Stimulated activated effector memory CD8-positive, alpha-beta T cell treated with anti-CD3 and anti-CD28 coated beads, Interleukin-12 subunit alpha, Interleukin-12 subunit beta, amount 100 ng/mL, for 72 hours (primary cell): ENCODE measurements around the gene GNAQ.

Experiments
- ATAC-seq: fragments of 150-1000 bp; cut with Tn5 transposase; 2 replicates; pipeline ENCODE4 v1.10.0; 2021
- DNase-seq, 2 donors: peaks; one replicate each; pipeline ENCODE4 v3.0.0; 2021 to 2022; ENCODE audit warnings: low spot score in 2 of 2
- H3K27ac Mint-ChIP-seq: one replicate; pipeline ENCODE4 v1.8.0; 2022; ENCODE audit warnings: mild to moderate bottlenecking, mixed read lengths
- H3K36me3 Mint-ChIP-seq: one replicate; pipeline ENCODE4 v1.8.0; 2022; ENCODE audit warnings: mild to moderate bottlenecking, mixed read lengths
- H3K4me1 Mint-ChIP-seq: one replicate; pipeline ENCODE4 v1.8.0; 2022; ENCODE audit warnings: mixed read lengths
- H3K4me3 Mint-ChIP-seq: one replicate; pipeline ENCODE4 v1.8.0; 2022; ENCODE audit warnings: mild to moderate bottlenecking, mixed read lengths
- H3K9me3 Mint-ChIP-seq: one replicate; pipeline ENCODE4 v1.8.0; 2022; ENCODE audit warnings: mixed read lengths

The GNAQ gene

DNA sequence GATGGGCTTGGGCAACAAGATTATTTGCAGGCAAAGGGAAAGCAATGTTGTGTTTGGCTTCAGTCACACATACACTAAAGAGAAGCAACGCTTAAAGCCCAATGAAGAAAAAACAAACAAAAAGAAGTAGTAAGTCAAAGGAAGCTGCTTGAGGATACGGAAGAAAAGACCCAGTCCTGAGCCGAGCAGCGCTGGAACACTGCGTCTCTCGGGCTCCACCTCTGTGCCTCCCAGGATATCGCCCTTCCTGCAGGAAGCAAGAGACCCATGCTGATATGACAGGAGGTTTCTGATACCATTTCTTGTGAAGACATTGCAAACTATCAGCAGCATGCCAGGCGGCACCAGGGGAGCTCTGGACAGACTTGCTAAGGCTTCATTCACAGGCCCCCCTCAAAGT is 9.9 kb downstream of the GNAQ start:
- H3K9me3 Mint-ChIP-seq, result no peaks in the 10 kb centered on the region
- H3K4me1 Mint-ChIP-seq, result peaks cover 12% of the 10 kb centered on the region
- no peaks in the 10 kb centered on the region for H3K36me3 Mint-ChIP-seq
- ATAC-seq (no peak), DNase-seq (no peak)
- no peak overlapping the region for H3K27ac Mint-ChIP-seq
- no peak overlapping the region for H3K4me3 Mint-ChIP-seq

DNA sequence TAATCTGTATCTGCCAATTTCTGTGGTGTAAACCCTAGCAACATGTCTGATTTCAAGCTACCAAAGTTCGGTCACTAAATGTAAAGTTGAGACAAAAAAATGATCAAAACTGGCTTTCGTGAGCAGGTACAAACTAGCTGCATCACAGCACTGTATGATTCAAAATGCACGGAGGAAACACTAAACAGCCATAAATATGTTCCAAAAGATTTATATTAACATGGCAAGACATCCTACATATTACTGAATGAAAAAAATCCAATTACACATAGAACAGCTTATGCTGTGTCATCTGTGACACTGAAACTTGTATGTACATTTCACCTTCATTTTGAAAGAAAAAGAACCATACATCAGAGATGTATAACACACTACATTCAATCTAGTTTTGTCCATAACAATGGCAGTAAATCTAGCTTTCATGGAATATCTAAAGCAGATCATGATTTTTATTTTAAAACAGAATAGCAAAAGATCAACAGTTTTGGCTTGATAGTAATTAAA is 14.4 kb downstream of the GNAQ start:
- peaks cover 10% of the 10 kb centered on the region for H3K4me1 Mint-ChIP-seq
- H3K4me3 Mint-ChIP-seq, result no peak overlapping the region
- ATAC-seq, result no peak
- DNase-seq, result no peak
- no peak overlapping the region for H3K27ac Mint-ChIP-seq
- no peaks in the 10 kb centered on the region for H3K9me3 Mint-ChIP-seq
- no peaks in the 10 kb centered on the region for H3K36me3 Mint-ChIP-seq

DNA sequence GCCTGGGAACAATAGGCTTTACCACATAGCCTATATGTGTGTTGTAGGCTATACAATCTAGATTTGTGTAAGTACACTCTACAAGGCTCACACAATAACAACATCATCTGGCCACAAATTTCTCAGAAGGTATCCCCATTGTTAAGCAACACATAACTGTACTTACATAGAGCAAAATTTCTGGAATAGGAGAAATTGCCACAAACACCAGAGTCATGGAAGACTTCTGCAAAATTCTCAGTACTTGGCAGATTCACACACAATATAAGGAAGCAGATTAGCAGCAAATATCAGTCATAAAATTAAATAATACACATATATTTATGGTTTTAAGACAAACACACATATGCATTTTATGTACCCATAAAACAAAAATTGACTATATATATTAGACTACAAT is 16.4 kb downstream of the GNAQ start:
- peaks cover 15% of the 10 kb centered on the region for H3K4me1 Mint-ChIP-seq
- H3K4me3 Mint-ChIP-seq, result no peak overlapping the region
- no peaks in the 10 kb centered on the region for H3K36me3 Mint-ChIP-seq
- H3K9me3 Mint-ChIP-seq, result no peaks in the 10 kb centered on the region
- no peak for ATAC-seq
- no peak overlapping the region for H3K27ac Mint-ChIP-seq
- DNase-seq, result no peak

DNA sequence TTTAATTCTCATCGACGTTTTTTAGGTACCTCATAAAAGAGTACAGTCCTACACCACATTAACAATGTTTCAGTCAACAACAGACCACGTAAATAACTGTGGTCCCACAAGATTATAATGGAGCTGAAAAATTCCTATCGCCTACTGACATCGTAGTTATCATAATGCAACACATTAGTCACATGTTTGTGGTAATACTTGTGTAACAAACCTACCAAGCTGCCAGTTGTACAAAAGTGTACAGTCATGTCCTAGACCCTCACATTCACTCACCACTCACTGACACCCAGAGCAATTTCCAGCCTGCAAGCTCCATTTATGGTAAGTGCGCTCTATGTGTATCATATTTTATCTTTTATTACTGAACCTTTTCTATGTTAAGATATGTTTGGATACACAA is 16.8 kb downstream of the GNAQ start:
- H3K4me1 Mint-ChIP-seq, result peaks cover 20% of the 10 kb centered on the region
- H3K27ac Mint-ChIP-seq, result no peak overlapping the region
- H3K9me3 Mint-ChIP-seq, result no peaks in the 10 kb centered on the region
- DNase-seq (no peak), ATAC-seq (no peak)
- no peaks in the 10 kb centered on the region for H3K36me3 Mint-ChIP-seq
- H3K4me3 Mint-ChIP-seq, result no peak overlapping the region

DNA sequence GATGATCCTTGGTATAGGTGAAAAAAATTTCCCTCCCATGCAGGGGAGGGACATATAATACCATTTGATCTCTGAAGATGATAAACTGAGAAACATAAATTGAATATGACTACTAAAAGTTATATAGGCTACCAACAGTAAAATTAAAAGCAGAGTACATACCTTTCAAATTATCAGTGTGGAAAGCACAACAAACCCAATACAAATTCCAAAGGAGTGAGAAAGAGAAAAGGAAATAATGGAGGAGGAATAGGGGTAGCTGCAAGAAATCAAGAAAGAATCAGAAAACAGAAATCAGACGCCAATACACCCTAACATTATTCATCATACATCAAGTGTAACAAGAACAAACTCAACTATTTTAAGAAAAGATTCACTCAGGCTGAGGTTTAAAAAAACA is 17.7 kb downstream of the GNAQ start:
- Mint-ChIP-seq H3K4me1 (peaks cover 26% of the 10 kb centered on the region), H3K4me3 (no peak overlapping the region), H3K27ac (no peak overlapping the region), H3K36me3 (no peaks in the 10 kb centered on the region), H3K9me3 (no peaks in the 10 kb centered on the region)
- ATAC-seq (no peak), DNase-seq (no peak)

DNA sequence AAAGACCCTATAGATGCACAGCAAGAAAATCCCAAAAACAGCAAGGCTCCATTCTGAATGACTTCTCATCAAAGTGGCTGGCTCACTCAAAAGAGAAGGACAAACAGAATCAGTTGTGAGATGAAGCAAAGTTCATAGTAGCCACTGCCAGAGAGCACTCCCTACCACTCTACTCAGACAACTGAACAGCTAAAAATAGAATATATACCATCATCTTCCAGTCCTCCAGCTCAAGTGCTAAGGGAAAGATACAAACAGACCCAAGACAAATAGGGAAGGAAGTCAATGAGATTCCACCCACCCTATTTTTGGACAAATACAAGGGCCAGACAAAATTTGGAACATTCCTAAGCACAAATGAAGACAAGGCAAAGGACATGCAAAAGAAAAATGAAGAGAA is 20.6 kb downstream of the GNAQ start:
- no peaks in the 10 kb centered on the region for H3K36me3 Mint-ChIP-seq
- H3K4me3 Mint-ChIP-seq, result peak overlapping the region; percentile 35
- ATAC-seq (no peak), DNase-seq (no peak)
- H3K27ac Mint-ChIP-seq, result peak overlapping the region; percentile 79
- H3K4me1 Mint-ChIP-seq, result peaks cover 26% of the 10 kb centered on the region
- no peaks in the 10 kb centered on the region for H3K9me3 Mint-ChIP-seq

DNA sequence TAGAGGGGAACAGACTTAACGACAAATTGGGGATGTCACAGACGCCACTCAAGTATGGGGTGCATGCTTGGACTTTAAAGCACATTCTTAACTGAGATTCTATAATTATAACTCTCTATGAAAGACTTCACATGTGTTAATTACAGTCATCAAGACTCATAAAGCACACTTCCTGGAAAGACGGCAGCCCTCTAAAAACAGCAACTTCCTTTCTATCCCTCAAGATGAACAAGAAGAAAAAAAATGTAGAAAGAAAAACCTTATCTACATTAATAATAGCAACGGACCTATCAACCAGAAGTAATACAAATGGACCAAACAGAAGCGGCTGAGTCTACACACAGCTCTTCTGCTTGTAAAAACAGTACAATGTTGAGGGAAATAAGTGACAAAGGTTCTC is 21.2 kb downstream of the GNAQ start:
- H3K27ac Mint-ChIP-seq, result peak overlapping the region; percentile 79
- H3K4me3 Mint-ChIP-seq, result peak overlapping the region; percentile 35
- ATAC-seq (peak; percentile 48), DNase-seq (no peak)
- H3K4me1 Mint-ChIP-seq, result peaks cover 26% of the 10 kb centered on the region
- no peaks in the 10 kb centered on the region for H3K36me3 Mint-ChIP-seq
- no peaks in the 10 kb centered on the region for H3K9me3 Mint-ChIP-seq

DNA sequence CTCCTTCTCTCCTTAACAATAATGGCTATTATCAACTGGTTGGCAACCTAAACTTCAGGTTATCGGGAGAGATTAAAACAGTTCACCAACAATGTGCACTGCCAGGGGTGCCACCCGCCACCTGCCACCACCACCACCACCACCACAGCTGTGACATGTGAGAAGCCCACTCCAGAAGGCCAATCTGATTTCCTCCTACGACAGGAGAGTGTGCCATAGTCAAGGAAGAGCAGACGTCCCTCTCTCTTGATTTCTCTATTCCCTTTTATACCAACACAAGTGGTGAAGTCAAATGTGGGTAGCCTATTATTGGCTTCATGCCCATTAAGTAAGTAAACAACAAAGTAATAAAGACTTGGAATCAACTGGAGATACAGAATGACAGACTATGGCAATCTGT is 22.4 kb downstream of the GNAQ start:
- no peaks in the 10 kb centered on the region for H3K9me3 Mint-ChIP-seq
- no peak for ATAC-seq
- no peak for DNase-seq
- H3K27ac Mint-ChIP-seq, result no peak overlapping the region
- no peaks in the 10 kb centered on the region for H3K36me3 Mint-ChIP-seq
- H3K4me3 Mint-ChIP-seq, result no peak overlapping the region
- peaks cover 34% of the 10 kb centered on the region for H3K4me1 Mint-ChIP-seq

DNA sequence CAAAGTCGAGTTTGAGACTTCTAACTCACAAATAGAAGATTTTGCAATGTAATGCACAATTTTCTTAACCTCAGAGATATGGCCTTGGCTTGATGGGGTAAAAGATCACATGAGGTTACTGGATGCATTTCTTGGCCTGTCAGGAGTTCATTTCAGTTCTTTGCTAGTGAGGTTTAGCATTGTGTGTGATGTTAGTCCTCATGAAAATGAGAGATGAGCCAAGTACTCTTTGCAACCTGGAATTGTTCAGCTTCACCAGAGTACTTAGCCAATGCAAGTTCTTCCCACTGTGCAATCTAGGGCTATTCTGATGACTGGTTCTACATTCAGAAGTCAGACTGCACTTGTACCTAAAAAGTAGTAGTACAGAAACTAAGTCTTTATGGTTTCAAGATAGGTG is 24.9 kb downstream of the GNAQ start:
- no peaks in the 10 kb centered on the region for H3K9me3 Mint-ChIP-seq
- peaks cover 41% of the 10 kb centered on the region for H3K4me1 Mint-ChIP-seq
- H3K4me3 Mint-ChIP-seq, result no peak overlapping the region
- DNase-seq (no peak), ATAC-seq (no peak)
- no peak overlapping the region for H3K27ac Mint-ChIP-seq
- no peaks in the 10 kb centered on the region for H3K36me3 Mint-ChIP-seq

DNA sequence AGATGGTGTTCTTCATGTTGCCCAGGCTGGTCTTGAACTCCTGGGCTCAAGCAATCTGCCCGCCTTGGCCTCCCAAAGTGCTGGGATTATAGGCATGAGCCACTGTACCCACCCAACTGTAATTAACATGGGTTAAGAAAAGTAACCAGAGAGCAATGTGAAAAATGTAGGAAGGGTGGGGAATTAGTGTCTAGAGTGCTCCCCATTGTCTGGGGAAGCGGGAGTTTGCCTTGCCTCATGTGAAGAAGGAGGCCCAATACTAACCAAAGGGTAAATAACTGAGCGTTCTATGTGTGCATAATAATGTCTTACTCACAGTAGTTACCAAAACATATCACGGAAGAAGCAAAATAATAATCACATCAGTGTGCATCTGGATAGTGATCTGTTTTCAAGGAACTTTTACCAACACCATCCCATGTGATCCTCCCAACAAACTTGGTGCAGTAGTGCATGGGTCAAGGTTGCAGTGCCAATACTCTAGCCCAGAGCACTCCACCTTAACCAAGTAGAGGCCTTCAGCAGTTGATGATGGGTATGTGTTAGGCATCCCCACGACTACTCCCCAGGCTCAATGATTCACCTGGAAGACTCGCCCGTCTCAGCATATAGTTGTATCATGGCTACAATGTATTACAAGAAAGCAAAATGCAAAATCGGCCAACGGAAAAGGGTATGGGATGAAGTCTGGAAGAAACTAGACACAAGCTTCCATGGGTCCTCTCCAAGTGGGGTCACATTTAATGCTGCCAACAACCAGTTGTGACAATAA is 26.2 kb downstream of the GNAQ start:
- H3K9me3 Mint-ChIP-seq, result no peaks in the 10 kb centered on the region
- H3K4me1 Mint-ChIP-seq, result peaks cover 28% of the 10 kb centered on the region
- ATAC-seq (no peak), DNase-seq (no peak)
- H3K4me3 Mint-ChIP-seq, result no peak overlapping the region
- no peaks in the 10 kb centered on the region for H3K36me3 Mint-ChIP-seq
- H3K27ac Mint-ChIP-seq, result no peak overlapping the region

DNA sequence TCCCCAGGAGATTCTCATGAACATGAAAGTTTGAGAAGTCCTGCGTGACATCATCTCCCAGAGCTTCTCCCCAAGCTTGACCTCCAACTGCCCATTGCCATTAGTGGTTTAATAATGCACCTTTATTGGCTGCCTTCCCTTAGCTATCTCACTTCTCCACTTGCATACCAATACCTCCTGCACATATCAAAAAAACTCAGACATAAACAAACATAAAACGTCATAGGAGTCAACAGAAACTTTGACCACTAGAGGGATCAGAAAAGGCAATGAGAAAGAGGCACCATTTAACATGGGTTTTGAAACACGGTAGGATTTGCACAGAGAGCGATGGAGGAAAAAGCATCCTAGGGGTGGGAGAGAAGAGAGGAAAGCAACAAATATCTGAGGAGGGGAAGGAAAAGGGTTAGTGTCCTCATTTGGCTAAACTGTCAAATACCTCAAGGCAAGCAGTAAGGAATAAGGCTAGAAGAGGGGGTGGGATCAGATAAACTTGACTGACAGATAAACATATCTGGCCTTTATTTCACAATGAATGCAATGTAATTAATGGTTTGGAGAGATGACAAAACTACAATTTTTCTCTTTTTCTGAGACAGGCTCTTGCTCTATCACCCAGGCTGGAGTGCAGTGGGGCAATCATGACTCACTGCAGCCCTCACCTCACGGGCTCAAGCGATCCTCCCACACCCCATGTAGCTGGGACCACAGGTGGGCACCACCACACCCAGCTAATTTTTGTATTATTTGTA is 27.0 kb downstream of the GNAQ start:
- Mint-ChIP-seq H3K4me1 (peaks cover 21% of the 10 kb centered on the region), H3K4me3 (no peak overlapping the region), H3K9me3 (no peaks in the 10 kb centered on the region), H3K36me3 (no peaks in the 10 kb centered on the region), H3K27ac (no peak overlapping the region)
- DNase-seq (no peak), ATAC-seq (no peak)

DNA sequence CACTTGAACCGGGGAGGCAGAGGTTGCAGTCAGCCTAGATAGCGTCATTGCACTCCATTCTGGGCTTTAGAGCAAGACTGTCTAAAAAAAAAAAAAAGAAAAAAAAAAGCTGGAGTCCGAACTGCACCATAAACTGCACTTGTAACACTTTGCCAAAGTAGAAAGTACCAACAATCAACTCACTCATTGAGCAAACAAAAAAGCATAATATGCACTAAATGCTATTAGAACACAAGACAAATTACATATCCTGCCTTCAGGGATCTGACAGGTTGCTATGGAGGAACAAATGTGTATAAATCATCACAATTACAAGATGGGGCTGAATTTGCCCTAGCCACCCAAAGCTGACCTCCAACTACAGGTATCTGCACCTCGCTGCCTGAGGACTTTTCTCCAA is 27.9 kb downstream of the GNAQ start:
- Mint-ChIP-seq H3K9me3 (no peaks in the 10 kb centered on the region), H3K4me1 (peaks cover 16% of the 10 kb centered on the region), H3K27ac (no peak overlapping the region), H3K4me3 (no peak overlapping the region), H3K36me3 (no peaks in the 10 kb centered on the region)
- DNase-seq (no peak), ATAC-seq (no peak)

DNA sequence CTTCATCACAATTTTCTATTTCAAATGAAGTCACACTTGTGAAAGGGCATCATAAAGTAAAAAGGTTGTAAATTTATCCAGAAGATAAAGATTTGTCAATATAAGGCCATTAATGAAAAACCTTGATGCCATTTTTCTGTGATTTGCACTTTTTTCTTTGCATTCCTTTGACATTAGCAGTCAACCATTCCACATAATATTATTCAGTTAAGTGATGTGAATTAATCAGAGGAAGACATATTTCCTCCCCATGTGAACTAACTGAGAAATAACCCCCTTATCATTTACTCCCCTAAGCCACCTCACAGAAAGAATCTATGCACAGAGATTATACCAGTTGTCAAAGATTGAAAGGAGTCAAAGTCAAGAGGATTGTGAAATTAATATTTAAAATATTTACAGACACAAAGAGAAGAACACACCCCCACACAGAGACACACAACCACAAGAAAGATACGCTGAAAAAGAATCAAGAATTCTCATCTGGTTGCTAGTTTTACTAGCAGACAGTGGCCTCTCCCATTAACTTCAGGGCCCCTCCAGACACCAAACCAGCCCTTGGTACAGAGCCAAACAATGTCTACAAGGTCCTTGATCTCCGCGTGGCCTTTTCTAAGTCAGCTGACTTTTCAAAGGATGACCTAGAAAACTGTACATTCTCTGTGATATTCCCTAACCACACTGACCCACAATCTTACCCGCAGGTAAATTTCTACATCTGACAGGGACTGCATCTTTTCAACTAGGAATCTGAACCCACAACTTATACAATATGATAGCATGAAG is 29.5 kb downstream of the GNAQ start:
- peaks cover 20% of the 10 kb centered on the region for H3K4me1 Mint-ChIP-seq
- no peaks in the 10 kb centered on the region for H3K36me3 Mint-ChIP-seq
- no peaks in the 10 kb centered on the region for H3K9me3 Mint-ChIP-seq
- no peak overlapping the region for H3K27ac Mint-ChIP-seq
- ATAC-seq, result no peak
- H3K4me3 Mint-ChIP-seq, result no peak overlapping the region
- no peak for DNase-seq

DNA sequence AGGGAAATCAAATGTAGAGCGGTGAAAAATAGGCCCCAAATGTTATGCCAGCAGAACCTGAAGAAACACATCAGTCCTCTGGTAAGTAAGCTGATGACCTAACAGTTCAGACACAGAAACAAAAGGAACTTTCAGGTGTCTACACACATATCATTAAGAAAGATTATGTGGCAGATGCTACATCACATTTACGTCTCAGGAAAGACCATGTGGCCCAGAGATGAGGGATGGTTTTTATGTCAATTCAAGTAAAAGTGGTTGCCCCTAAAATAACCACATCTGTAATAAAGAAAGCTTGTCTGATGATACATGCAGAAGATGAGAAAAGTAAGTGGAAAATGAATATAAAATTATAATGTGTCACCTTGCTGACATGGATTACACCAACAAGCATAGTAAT is 31.4 kb downstream of the GNAQ start:
- ATAC-seq, result peak; percentile 71
- Mint-ChIP-seq H3K9me3 (no peaks in the 10 kb centered on the region), H3K4me3 (no peak overlapping the region), H3K36me3 (no peaks in the 10 kb centered on the region), H3K27ac (no peak overlapping the region), H3K4me1 (peaks cover 24% of the 10 kb centered on the region)
- DNase-seq, result no peak

DNA sequence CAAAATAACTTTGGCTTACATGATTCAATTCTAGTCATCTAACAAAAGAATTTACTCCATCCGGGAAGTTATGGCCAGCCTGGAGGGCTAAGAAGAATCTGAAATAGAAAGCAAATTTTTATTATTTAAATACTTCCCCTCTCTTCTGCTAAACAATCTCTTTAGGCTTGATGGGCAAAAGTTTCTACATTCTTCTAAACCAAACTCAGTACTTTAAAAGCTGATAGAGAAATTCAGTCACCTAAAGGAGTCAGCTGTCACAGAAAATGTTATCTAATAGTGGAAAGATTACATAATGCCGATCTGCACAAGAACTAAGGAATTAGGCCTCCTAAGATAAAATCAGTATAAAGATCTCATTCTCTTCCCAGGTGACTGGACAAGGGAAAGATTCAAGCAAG is 32.4 kb downstream of the GNAQ start:
- no peak for ATAC-seq
- no peak overlapping the region for H3K4me3 Mint-ChIP-seq
- no peak for DNase-seq
- H3K27ac Mint-ChIP-seq, result no peak overlapping the region
- H3K4me1 Mint-ChIP-seq, result peaks cover 17% of the 10 kb centered on the region
- H3K9me3 Mint-ChIP-seq, result no peaks in the 10 kb centered on the region
- H3K36me3 Mint-ChIP-seq, result no peaks in the 10 kb centered on the region
